HL-60 (cell line): ENCODE measurements around the gene TCHH.
A peak's percentile ranks its signal among the peaks of the same experiment; 100 is the strongest.

Source experiments
- POLR2AphosphoS5 ChIP-seq: IDR thresholded peaks from 2 replicates; pipeline ENCODE4 v1.6.1; 2012; ENCODE audit warnings: low read depth
- SPI1 ChIP-seq: IDR thresholded peaks from 2 replicates; pipeline ENCODE4 v1.6.1; 2012; ENCODE audit warnings: low read depth, mild to moderate bottlenecking, borderline replicate concordance
- TF ChIP-seq, protein P1 (sequence below): IDR thresholded peaks from one replicate; pipeline ENCODE4 v1.5.1; 2011; ENCODE audit warnings: low read length, control low read depth, inconsistent platforms; ENCODE audit not compliant: insufficient read depth
- TF ChIP-seq, protein P2 (sequence below): IDR thresholded peaks from 2 replicates; pipeline ENCODE4 v1.6.1; 2012; ENCODE audit warnings: low read depth; ENCODE audit not compliant: insufficient replicate concordance

DNA sequence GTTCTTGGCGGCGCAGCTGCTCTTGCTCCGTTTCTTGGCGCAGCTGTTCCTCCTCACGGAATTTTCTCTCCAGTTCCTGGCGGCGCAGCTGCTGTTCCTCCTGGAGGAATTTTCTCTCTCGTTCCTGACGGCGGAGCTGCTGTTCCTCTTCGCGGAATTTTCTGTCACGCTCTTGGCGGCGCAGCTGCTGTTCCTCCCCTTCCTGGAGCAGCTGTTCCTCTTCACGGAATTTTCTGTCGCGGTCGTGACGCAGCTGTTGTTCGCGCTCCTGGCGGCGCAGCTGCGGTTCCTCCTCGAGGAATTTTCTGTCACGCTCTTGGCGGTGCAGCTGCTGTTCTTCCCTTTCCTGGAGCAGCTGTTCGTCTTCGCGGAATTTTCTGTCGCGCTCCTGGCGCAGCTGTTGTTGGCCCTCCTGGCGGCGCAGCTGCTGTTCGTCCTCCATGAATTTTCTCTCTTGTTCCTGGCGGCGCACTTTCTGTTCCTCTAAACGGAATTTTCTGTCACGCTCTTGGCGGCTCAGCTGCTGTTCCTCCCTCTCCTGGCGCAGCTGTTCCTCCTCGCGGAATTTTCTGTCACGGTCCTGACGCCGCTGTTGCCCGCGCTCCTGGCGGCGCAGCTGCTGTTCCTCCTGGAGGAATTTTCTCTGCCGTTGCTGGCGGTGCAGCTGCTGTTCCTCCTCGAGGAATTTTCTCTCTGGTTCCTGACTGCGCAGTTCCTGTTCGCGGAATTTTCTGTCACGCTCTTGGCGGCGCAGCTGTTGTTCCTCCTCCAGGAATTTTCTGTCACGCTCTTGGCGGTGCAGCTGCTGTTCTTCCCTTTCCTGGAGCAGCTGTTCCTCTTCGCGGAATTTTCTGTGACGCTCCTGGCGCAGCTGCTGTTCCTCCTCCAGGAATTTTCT is 7.0 kb downstream of the TCHH start:
- TF ChIP-seq, protein P1, sequence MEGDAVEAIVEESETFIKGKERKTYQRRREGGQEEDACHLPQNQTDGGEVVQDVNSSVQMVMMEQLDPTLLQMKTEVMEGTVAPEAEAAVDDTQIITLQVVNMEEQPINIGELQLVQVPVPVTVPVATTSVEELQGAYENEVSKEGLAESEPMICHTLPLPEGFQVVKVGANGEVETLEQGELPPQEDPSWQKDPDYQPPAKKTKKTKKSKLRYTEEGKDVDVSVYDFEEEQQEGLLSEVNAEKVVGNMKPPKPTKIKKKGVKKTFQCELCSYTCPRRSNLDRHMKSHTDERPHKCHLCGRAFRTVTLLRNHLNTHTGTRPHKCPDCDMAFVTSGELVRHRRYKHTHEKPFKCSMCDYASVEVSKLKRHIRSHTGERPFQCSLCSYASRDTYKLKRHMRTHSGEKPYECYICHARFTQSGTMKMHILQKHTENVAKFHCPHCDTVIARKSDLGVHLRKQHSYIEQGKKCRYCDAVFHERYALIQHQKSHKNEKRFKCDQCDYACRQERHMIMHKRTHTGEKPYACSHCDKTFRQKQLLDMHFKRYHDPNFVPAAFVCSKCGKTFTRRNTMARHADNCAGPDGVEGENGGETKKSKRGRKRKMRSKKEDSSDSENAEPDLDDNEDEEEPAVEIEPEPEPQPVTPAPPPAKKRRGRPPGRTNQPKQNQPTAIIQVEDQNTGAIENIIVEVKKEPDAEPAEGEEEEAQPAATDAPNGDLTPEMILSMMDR = no peak
- TF ChIP-seq, protein P2, sequence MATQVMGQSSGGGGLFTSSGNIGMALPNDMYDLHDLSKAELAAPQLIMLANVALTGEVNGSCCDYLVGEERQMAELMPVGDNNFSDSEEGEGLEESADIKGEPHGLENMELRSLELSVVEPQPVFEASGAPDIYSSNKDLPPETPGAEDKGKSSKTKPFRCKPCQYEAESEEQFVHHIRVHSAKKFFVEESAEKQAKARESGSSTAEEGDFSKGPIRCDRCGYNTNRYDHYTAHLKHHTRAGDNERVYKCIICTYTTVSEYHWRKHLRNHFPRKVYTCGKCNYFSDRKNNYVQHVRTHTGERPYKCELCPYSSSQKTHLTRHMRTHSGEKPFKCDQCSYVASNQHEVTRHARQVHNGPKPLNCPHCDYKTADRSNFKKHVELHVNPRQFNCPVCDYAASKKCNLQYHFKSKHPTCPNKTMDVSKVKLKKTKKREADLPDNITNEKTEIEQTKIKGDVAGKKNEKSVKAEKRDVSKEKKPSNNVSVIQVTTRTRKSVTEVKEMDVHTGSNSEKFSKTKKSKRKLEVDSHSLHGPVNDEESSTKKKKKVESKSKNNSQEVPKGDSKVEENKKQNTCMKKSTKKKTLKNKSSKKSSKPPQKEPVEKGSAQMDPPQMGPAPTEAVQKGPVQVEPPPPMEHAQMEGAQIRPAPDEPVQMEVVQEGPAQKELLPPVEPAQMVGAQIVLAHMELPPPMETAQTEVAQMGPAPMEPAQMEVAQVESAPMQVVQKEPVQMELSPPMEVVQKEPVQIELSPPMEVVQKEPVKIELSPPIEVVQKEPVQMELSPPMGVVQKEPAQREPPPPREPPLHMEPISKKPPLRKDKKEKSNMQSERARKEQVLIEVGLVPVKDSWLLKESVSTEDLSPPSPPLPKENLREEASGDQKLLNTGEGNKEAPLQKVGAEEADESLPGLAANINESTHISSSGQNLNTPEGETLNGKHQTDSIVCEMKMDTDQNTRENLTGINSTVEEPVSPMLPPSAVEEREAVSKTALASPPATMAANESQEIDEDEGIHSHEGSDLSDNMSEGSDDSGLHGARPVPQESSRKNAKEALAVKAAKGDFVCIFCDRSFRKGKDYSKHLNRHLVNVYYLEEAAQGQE = no peak
- TF ChIP-seq POLR2AphosphoS5 (peak; percentile 82), SPI1 (no peak)
